Endothelial cell of umbilical vein (primary cell): ENCODE data around the gene MMS22L.

ENCODE experiments used
- EZH2 ChIP-seq: IDR thresholded peaks from 2 replicates; pipeline ENCODE4 v1.6.1; 2012; ENCODE audit warnings: borderline replicate concordance, low read depth, mild to moderate bottlenecking, moderate library complexity, low read length, inconsistent platforms; ENCODE audit not compliant: severe bottlenecking
- GATA2 ChIP-seq: IDR thresholded peaks from 2 replicates; pipeline ENCODE4 v1.7.0; 2011; ENCODE audit warnings: low read depth, mild to moderate bottlenecking, moderate library complexity, mixed read lengths, low read length; ENCODE audit not compliant: insufficient read length, insufficient read depth
- MAX ChIP-seq: IDR thresholded peaks from 2 replicates; pipeline ENCODE4 v1.6.1; 2011; ENCODE audit not compliant: insufficient read depth, insufficient read length
- MYC ChIP-seq: IDR thresholded peaks from one replicate; pipeline ENCODE4 v1.6.1; 2011; ENCODE audit warnings: mild to moderate bottlenecking, low read depth, low read length
- POLR2A ChIP-seq: IDR thresholded peaks from 2 replicates; pipeline ENCODE4 v1.6.1; 2012; ENCODE audit warnings: low read depth, mild to moderate bottlenecking, control low read depth, low read length
- POLR2AphosphoS5 ChIP-seq: IDR thresholded peaks from 2 replicates; pipeline ENCODE4 v1.6.1; 2012; ENCODE audit warnings: low read depth, mild to moderate bottlenecking, control low read depth, low read length, moderate library complexity; ENCODE audit not compliant: insufficient read depth
- TF ChIP-seq, protein P1 (sequence below), 2 donors: IDR thresholded peaks; 1 replicate in 1 of 2; 2 replicates in 1 of 2; pipeline ENCODE4 v1.5.1; 2011; ENCODE audit warnings: low read length in 2 of 2, mild to moderate bottlenecking in 2 of 2, moderate library complexity in 2 of 2, control low read depth in 1 of 2, inconsistent platforms in 1 of 2, low read depth in 1 of 2; ENCODE audit not compliant: insufficient read depth in 1 of 2; ENCODE audit errors: extremely low read depth in 1 of 2

DNA sequence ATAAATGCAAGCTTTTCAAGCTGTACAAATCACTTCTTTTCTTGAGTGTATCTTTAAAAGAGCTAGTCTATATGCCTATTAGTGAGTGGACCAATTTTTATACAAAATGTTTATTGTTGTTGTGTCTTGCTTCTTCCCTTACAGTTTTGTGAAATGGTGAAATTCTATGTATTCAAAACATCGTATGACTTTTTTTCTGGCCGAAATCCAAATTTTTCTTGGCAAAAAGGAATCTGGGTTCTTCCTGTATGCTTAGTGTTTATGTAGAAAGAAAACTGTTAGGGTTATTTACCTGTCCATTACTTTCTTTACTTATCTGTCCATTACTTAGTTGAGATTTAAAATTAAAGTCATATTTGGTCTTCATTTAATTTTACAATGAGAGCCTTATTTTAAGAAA is 153.9 kb downstream of the MMS22L start:
- no peak for TF ChIP-seq POLR2A
- TF ChIP-seq, protein P1, sequence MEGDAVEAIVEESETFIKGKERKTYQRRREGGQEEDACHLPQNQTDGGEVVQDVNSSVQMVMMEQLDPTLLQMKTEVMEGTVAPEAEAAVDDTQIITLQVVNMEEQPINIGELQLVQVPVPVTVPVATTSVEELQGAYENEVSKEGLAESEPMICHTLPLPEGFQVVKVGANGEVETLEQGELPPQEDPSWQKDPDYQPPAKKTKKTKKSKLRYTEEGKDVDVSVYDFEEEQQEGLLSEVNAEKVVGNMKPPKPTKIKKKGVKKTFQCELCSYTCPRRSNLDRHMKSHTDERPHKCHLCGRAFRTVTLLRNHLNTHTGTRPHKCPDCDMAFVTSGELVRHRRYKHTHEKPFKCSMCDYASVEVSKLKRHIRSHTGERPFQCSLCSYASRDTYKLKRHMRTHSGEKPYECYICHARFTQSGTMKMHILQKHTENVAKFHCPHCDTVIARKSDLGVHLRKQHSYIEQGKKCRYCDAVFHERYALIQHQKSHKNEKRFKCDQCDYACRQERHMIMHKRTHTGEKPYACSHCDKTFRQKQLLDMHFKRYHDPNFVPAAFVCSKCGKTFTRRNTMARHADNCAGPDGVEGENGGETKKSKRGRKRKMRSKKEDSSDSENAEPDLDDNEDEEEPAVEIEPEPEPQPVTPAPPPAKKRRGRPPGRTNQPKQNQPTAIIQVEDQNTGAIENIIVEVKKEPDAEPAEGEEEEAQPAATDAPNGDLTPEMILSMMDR (IDR thresholded peaks at IDR 0.05; ENCODE audit: extremely low read depth in 1 of 2, insufficient read depth in 1 of 2, low read depth in 1 of 2, low read length in 2 of 2) = no peak
- TF ChIP-seq EZH2 = no peak
- TF ChIP-seq MYC = no peak
- no peak for TF ChIP-seq POLR2AphosphoS5
- TF ChIP-seq MAX = no peak
- TF ChIP-seq GATA2 = no peak
